Right ventricle myocardium inferior (tissue), 1 donor: ENCODE measurements around the gene GRM7. TPM values are rescaled to one million over a fixed set of nuclear protein-coding genes. Genes with fewer than 3 reads are reported as not detected.

Experiments used
- ATAC-seq: fragments of 200-7000 bp; cut with Tn5 transposase; one replicate; pipeline ENCODE4 v1.9.1; 2020; ENCODE audit warnings: mild to moderate bottlenecking, moderate library complexity
- DNase-seq: peaks from one replicate; pipeline ENCODE4 v3.0.0; 2021; ENCODE audit errors: missing footprints
- intact Hi-C: fragments of 100-400 bp; cut with DNase I; formaldehyde crosslinking; loops from one replicate; pipeline ENCODE4 v1.11.0; 2022
- total RNA-seq: library from RNA; stranded (reverse); fragmentation: NEBNext Ultra II Directional; extraction: Animal tissue kit (Norgen Biotek cat#: 25700); gene quantifications from one replicate; pipeline ENCODE4 v1.2.1, GENCODE V29; 2021
- donor health status: DM: no; HTN: yes; CAD: no; lungs with severe emphysema.

GRM7 gene
- total RNA-seq, 1 donor from 2014 or later, result not detected

GRCh38 chr3:7707187-7707586 is 846.3 kb downstream of the GRM7 start:
- no peak for ATAC-seq
- no peak for DNase-seq
- intact Hi-C loops, result no loop called here

GRCh38 chr3:7709376-7710082 is 848.6 kb downstream of the GRM7 start:
- intact Hi-C loops, result no loop called here
- DNase-seq (no peak), ATAC-seq (no peak)

DNA sequence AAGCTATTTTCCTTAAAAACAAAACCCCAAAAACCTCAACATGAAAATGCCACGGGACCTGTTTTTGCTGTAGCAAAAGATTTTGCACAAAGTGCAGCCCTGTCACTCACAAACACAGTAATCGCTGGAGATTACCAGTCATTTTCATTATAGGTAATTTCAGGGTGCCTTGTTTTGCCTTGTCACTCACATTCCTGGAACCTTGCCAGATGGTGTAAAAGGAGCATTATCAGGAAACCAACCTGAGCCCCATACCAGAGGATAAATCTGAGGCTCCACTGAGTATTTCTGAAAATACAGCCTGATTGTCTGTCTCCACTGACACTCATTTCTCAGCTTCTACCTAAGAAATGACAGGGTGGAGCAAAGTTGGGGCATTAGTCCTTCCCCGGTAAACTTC is 849.4 kb downstream of the GRM7 start:
- DNase-seq (no peak), ATAC-seq (no peak)
- intact Hi-C loops, result no loop called here

GRCh38 chr3:7713724-7714123 is 852.8 kb downstream of the GRM7 start:
- intact Hi-C loops, result no loop called here
- DNase-seq (no peak), ATAC-seq (no peak)

DNA sequence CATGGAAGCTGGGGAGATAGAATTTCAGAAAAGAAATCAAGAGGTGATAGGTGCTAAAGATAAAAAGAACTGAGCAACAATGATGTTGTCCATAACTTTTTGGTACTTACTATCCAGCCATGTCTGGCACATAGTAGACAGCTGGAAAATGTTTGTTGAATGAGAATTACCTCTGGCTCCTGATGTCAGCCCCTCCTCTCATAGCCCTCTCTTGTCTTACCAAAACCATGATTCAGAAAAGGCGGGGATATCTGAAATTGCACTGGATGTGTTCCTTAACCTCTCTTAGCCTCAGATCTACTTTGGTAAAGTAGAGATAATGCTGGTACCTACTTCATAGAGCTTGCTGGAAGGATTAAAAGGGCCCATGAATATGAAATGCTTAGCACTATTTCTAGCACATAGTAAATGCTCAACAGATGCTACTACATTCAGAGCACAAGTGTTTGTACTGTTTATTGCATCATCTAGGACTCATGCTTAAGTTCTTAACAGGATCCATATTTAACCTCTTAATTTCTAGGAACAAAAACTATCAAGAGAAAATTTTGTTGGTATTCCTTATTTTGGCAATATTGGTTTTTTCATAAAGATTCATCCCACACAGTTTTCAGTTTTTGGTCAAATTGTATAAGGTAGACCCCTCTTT is 859.9 kb downstream of the GRM7 start:
- intact Hi-C loops, result no loop called here
- ATAC-seq (no peak), DNase-seq (no peak)

- intact Hi-C loops, result no loop called here
- no peak for ATAC-seq
These were observed 861.0 kb downstream of the GRM7 start for GRCh38 chr3:7721869-7722268.

GRCh38 chr3:7728566-7729519 is 867.9 kb downstream of the GRM7 start:
- no peak for ATAC-seq
- intact Hi-C loops, result no loop called here

More at GRCh38 chr3:7721869-7722268, 861.0 kb downstream of the GRM7 start:
- no peak for DNase-seq

GRCh38 chr3:7733933-7734332 is 873.0 kb downstream of the GRM7 start:
- DNase-seq (no peak), ATAC-seq (no peak)
- intact Hi-C loops, result no loop called here

More at GRCh38 chr3:7728566-7729519, 867.9 kb downstream of the GRM7 start:
- no peak for DNase-seq

DNA sequence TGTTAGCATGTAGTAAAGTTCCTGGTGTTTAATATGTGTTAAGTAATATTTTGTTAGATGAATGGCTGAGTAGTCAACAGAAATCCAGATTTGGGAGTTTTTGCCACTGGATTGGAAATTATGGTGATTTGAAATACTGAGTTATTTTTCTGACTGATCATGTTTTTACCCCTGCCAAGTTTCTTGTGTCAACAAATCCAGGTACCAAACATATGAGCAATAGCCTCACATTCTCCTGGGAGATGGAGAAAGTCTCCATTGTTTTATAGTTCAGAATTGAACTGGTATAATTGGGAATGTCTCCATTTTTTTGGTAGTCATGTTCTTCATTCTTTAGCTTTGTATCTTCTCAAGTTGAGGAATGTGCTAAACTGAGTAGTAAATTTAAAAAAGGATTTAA is 873.5 kb downstream of the GRM7 start:
- intact Hi-C loops, result no loop called here
- no peak for DNase-seq
- ATAC-seq, result no peak

- no peak for DNase-seq
- no peak for ATAC-seq
- intact Hi-C loops, result no loop called here
These were observed 876.3 kb downstream of the GRM7 start for GRCh38 chr3:7737263-7737662.

DNA sequence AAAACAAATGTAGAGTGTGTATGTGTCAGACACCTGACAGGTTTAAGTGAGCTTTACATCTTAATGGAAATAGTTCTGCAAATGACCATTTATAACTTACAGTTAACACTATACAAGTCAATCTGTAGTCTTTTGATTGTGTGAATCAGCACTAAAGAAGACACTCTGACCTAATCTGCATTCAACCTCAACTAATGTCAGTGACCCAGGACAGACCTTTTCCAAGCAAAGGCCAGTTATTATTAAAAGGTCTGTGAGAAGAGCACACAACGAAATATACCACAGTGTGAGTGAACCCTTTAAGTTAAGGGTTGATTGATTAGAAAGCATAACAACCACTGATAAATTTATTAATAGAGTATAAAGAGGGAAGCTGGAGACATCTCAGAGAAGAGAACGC is 878.8 kb downstream of the GRM7 start:
- ATAC-seq, result no peak
- DNase-seq, result no peak
- intact Hi-C loops, result loop anchor here (5.0 kb wide), 1 partner anchor 47 kb away; no protein-coding TSS in a partner anchor

DNA sequence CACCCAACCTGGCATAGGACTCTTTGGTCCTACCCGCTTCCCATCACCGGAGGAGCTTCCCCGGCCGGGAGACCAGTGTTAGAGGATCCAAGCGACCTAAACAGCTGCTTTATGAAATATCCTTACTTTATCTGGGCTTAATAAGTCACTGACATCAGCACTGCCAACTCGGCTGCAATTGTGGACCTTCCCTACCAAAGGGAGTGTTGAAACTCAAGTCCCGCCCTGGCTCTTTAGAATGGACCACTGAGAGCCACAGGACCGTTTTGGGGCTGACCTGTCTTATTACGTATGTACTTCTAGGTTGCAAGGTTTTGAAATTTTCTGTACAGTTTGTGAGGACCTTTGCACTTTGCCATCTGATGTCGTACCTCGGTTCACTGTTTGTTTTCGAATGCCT is 879.5 kb downstream of the GRM7 start:
- intact Hi-C loops, result loop anchor here (5.0 kb wide), 1 partner anchor 48 kb away; no protein-coding TSS in a partner anchor
- no peak for ATAC-seq

DNA sequence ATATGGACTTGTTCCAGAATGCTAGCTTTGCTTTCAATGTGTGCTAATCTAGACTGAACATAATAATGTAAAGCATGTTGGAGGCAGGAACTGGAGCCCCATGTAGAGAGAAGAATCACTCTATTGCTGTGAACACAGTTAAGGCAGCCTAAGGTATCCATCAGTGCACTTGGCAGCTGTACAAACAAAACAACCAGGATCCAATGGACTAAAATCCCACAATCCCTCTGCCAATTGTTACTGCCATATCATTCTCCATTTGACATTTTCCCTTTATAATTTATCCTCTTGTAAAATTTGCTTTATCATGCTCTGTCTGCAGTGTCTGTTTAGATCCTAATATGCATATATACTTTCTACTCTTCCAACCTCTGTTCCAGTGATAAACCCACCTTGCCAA is 883.9 kb downstream of the GRM7 start:
- no peak for ATAC-seq
- no peak for DNase-seq
- intact Hi-C loops, result loop anchor here (5.0 kb wide), 1 partner anchor 53 kb away; no protein-coding TSS in a partner anchor

More for the DNA sequence above, 879.5 kb downstream of the GRM7 start:
- DNase-seq, result no peak

DNA sequence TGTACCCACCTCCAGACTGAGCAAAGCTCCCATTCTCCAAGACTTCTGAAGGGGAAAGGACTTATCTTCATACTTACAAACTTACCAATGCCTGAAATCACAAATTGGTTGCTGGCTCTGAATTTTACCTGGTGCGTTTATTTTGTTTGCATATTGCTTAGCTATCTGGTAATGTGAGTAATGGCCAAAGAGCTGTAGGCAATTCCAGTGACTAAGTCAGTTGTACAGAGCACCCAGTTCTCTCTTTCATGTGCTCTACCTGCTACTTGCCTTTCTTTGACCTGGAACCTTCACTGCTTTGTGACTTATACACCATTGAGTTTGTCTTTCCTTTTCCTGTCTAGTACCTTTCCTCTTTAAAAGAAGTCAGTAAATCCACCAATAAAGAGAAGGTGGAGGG is 884.8 kb downstream of the GRM7 start:
- ATAC-seq, result no peak
- intact Hi-C loops, result no loop called here
- no peak for DNase-seq

- DNase-seq (no peak), ATAC-seq (no peak)
- intact Hi-C loops, result no loop called here
These were observed 889.2 kb downstream of the GRM7 start for GRCh38 chr3:7749931-7750695.

DNA sequence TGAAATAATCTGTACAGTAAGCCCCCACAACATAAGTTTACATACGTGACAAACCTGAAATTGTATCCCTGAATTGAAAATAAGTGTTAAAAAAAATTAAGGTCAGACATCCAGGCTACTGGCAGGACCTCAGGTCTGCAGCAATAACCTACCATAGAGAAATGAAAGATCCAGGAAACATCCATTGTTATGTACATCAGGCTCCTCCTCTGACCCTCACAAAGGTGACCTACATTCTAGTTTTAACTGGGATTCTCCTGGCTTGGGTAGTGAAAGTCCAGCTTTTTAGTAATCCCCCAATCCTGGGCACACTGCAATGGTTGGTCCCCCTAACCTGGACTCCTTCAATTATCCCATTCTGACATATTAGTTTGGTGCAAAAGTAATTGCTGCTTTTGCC is 891.1 kb downstream of the GRM7 start:
- DNase-seq (no peak), ATAC-seq (no peak)
- intact Hi-C loops, result no loop called here

DNA sequence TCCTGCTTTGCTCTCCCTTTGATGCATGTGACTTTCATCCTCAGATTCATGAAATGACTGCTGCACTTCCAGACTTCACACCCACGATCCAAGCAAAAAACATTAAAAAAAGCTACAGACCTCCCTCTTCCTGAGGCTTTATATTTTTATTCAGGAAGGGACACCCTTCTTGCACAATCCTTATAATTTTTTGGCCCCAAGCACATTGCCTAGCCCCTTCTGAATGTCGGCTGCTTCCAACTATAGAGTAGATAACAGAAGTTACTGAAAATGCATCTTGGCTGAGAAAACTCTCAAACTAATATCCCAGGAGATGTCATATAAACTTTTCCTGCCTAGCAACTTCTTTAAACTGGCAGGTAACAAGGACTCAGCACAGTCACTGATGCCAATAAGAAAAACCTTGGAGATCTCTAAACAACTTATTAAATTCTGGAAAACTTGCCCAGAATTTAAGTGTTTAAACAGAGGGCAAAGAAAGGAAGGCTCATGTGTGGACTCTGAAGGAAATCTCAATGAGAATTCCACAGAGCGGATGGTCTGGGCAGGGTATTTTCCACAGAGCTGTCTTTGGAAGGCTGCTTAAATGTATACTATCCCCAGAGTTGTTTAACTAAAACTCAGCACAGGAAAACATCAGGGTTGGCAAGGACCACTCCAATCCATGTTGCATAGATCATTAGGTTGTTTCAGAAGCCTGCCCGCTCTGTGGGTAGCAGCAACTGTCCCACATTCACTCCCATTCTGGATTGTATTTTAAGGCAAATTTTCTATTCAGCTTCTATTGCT is 893.9 kb downstream of the GRM7 start:
- DNase-seq, result no peak
- ATAC-seq, result peak; percentile 72

GRCh38 chr3:7759630-7760029 is 898.7 kb downstream of the GRM7 start:
- DNase-seq, result peak; percentile 40
- intact Hi-C loops, result no loop called here
- ATAC-seq, result no peak

More for the DNA sequence above, 893.9 kb downstream of the GRM7 start:
- intact Hi-C loops, result no loop called here
